SU-DHL-6 (cell line): ENCODE results near the gene BRMS1L.

ENCODE experiments used
- H2AFZ ChIP-seq: fragments of 200-600 bp; sonication (generic); 2 replicates; pipeline ENCODE4 v1.6.1; 2014; ENCODE audit warnings: low read depth, mild to moderate bottlenecking, moderate library complexity, mixed read lengths, antibody characterized with exemption, low read length; ENCODE audit not compliant: severe bottlenecking
- H3F3A ChIP-seq: fragments of 200-600 bp; shearing (Covaris generic); 2 replicates; pipeline ENCODE4 v1.6.0; 2016; ENCODE audit warnings: antibody characterized with exemption, mild to moderate bottlenecking; ENCODE audit not compliant: insufficient read depth
- H3K27ac ChIP-seq: fragments of 200-600 bp; sonication (generic); 2 replicates; pipeline ENCODE4 v1.5.1; 2016; ENCODE audit warnings: low read depth, mild to moderate bottlenecking, low read length, moderate library complexity, mixed read lengths
- H3K27me3 ChIP-seq: fragments of 200-600 bp; sonication (generic), shearing (Covaris generic); 2 replicates; pipeline ENCODE4 v1.6.0; 2014; ENCODE audit warnings: mild to moderate bottlenecking, low read length
- H3K36me3 ChIP-seq: fragments of 200-600 bp; sonication (generic); 2 replicates; pipeline ENCODE4 v1.6.1; 2014; ENCODE audit warnings: mild to moderate bottlenecking, low read length, mixed read lengths
- H3K4me2 ChIP-seq: fragments of 300-600, 200-600 bp; shearing (Covaris generic), sonication (generic); 2 replicates; pipeline ENCODE4 v1.6.0; 2014; ENCODE audit warnings: low read length, low read depth, mild to moderate bottlenecking; ENCODE audit not compliant: poor library complexity, severe bottlenecking
- H3K4me3 ChIP-seq: fragments of 200-600 bp; sonication (generic); 2 replicates; pipeline ENCODE4 v1.5.1; 2014; ENCODE audit warnings: antibody characterized with exemption, low read length, mild to moderate bottlenecking, mixed read lengths; ENCODE audit not compliant: insufficient read depth, poor library complexity, severe bottlenecking
- H3K79me2 ChIP-seq: fragments of 200-600 bp; sonication (generic); 2 replicates; pipeline ENCODE4 v1.6.1; 2014; ENCODE audit warnings: mild to moderate bottlenecking, low read length, moderate library complexity; ENCODE audit not compliant: insufficient read depth
- H3K9ac ChIP-seq: fragments of 200-600 bp; sonication (generic); 2 replicates; pipeline ENCODE4 v1.7.0; 2014; ENCODE audit warnings: mild to moderate bottlenecking, low read length
- H3K9me2 ChIP-seq: fragments of 200-600 bp; sonication (generic); replicated peaks from 2 replicates; pipeline ENCODE4 v1.6.1; 2014; ENCODE audit warnings: low read length; ENCODE audit not compliant: insufficient read depth
- H3K9me3 ChIP-seq: fragments of 200-600 bp; sonication (generic); 2 replicates; pipeline ENCODE4 v1.6.1; 2014; ENCODE audit warnings: low read length, mixed read lengths; ENCODE audit not compliant: insufficient read depth
- H4K20me1 ChIP-seq: fragments of 200-600 bp; sonication (generic); 2 replicates; pipeline ENCODE4 v1.6.1; 2014; ENCODE audit warnings: low read depth, mild to moderate bottlenecking, antibody characterized with exemption, low read length, moderate library complexity, mixed read lengths
- EZH2phosphoT487 ChIP-seq: fragments of 200-600 bp; sonication (generic), shearing (Covaris generic); conservative IDR thresholded peaks from 2 replicates; pipeline ENCODE4 v1.6.1; 2018; ENCODE audit warnings: mild to moderate bottlenecking, antibody characterized with exemption, low read length, moderate library complexity, mixed read lengths
- TF ChIP-seq, protein P1 (sequence below): fragments of 200-600 bp; sonication (generic); IDR thresholded peaks from one replicate; pipeline ENCODE4 v1.5.1; 2017; ENCODE audit warnings: antibody characterized with exemption, mild to moderate bottlenecking, low read length, moderate library complexity; ENCODE audit not compliant: insufficient read depth, poor library complexity, severe bottlenecking

The BRMS1L gene

DNA sequence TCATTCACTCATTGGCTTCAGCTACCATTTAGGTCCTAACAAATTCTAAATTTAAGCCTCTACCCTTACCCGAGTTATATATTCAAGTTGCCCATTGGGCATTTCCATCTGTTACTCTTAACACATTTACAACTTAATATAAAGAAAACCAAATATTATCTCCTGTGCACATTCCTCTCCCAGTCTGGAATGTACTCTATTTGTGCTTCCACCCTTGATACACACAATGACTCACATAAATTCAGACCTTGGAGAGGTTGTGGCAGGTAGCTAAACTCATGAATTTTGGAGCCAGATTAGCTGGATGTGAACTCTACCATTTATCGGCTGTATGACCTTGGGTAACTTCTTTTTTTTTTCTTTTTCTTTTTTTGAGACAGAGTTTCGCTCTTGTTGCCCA lies 51.1 kb downstream of the BRMS1L start:
- no peaks in the 10 kb centered on the region for H3K36me3 ChIP-seq
- no peak overlapping the region for H2AFZ ChIP-seq
- no peak overlapping the region for H3K4me2 ChIP-seq
- H3K4me3 ChIP-seq, result no peak overlapping the region
- H3K9me2 ChIP-seq, result no peaks in the 10 kb centered on the region
- H3K9ac ChIP-seq, result no peak overlapping the region
- no peak for TF ChIP-seq EZH2phosphoT487
- TF ChIP-seq, protein P1, sequence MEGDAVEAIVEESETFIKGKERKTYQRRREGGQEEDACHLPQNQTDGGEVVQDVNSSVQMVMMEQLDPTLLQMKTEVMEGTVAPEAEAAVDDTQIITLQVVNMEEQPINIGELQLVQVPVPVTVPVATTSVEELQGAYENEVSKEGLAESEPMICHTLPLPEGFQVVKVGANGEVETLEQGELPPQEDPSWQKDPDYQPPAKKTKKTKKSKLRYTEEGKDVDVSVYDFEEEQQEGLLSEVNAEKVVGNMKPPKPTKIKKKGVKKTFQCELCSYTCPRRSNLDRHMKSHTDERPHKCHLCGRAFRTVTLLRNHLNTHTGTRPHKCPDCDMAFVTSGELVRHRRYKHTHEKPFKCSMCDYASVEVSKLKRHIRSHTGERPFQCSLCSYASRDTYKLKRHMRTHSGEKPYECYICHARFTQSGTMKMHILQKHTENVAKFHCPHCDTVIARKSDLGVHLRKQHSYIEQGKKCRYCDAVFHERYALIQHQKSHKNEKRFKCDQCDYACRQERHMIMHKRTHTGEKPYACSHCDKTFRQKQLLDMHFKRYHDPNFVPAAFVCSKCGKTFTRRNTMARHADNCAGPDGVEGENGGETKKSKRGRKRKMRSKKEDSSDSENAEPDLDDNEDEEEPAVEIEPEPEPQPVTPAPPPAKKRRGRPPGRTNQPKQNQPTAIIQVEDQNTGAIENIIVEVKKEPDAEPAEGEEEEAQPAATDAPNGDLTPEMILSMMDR, result no peak
- no peaks in the 10 kb centered on the region for H3K9me3 ChIP-seq
- no peaks in the 10 kb centered on the region for H4K20me1 ChIP-seq
- no peaks in the 10 kb centered on the region for H3K27me3 ChIP-seq
- H3K79me2 ChIP-seq, result no peaks in the 10 kb centered on the region
- peaks cover 9% of the 10 kb centered on the region; the same call in 1 of the 2 replicates for H3F3A ChIP-seq
- H3K27ac ChIP-seq, result no peak overlapping the region

DNA sequence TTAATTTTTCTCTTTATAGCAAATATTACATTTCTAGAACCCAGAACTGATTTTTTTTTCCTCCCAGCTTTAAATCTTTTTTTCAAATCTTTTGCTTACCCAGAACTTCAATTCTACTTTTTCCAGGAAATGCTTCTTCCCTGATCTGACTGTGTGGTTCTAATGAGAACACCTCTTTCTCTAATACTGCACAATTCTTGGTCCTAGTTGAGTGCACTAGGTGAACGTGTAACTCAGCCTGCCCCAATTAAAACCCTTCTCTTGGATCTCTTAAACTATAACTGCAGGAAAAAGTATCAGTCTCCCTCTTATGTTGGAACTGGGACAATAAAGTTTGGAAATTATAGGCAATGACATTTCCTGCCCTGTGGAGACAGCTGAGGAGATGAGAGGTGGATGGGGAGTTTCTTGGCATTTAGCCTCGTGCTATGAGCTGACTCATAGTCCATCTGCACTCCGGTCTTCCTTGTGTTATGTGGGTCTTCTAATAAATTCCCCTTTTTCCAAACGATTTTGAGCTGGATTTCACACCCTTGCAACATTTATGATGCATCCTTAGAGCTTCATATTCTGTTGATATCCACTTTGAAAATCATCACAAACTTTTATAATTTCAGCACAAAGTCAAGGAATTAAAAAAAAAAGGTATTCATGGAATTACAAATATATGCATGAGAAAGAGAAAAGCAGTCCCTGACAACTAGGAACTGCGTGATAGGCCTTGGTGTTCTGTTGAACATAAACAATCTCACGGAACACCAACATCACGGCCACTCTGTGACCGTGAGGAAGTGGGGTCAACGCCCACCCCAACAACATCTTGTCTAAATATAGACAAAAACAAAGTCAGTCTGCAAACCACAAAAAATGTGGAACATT lies 52.4 kb downstream of the BRMS1L start:
- Histone ChIP-seq H2AFZ (no peak overlapping the region), H3F3A (peaks cover 9% of the 10 kb centered on the region; the same call in 1 of the 2 replicates), H3K4me2 (no peak overlapping the region), H3K79me2 (no peaks in the 10 kb centered on the region), H4K20me1 (no peaks in the 10 kb centered on the region), H3K27me3 (no peaks in the 10 kb centered on the region), H3K36me3 (no peaks in the 10 kb centered on the region), H3K4me3 (no peak overlapping the region), H3K9ac (no peak overlapping the region), H3K9me3 (no peaks in the 10 kb centered on the region), H3K9me2 (no peaks in the 10 kb centered on the region), H3K27ac (no peak overlapping the region)
- TF ChIP-seq, protein P1, result no peak
- no peak for TF ChIP-seq EZH2phosphoT487

DNA sequence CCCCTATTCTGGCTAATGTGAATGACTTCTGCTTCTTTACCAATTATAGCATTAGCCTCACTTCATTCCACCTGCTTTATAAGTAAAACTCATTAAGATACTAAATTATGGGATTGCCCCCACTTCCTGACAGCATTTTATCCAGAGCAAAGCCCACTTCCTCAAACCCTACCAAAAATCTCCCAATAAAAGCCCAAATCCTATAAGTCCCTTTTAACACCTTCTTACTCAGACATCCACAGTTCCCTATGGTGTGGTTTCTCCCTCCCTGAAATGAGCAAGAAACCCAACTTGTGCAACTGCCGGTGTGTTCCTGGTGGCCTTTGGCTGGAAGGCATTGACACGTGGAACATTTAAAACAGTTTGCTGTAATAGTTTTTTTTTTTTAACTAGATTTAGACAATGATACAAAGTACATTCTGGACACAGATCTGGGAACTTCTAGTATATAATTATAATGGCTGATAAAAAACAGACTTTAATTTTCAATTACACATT lies 53.1 kb downstream of the BRMS1L start:
- TF ChIP-seq EZH2phosphoT487, result no peak
- TF ChIP-seq, protein P1, result no peak
- Histone ChIP-seq H3K9ac (no peak overlapping the region), H3F3A (peaks cover 9% of the 10 kb centered on the region; the same call in 1 of the 2 replicates), H3K9me3 (no peaks in the 10 kb centered on the region), H3K79me2 (no peaks in the 10 kb centered on the region), H3K4me2 (no peak overlapping the region), H3K4me3 (no peak overlapping the region), H3K27ac (no peak overlapping the region), H3K36me3 (no peaks in the 10 kb centered on the region), H4K20me1 (no peaks in the 10 kb centered on the region), H2AFZ (no peak overlapping the region), H3K9me2 (no peaks in the 10 kb centered on the region), H3K27me3 (no peaks in the 10 kb centered on the region)
